ENCODE results near the gene RNF208.

The RNF208 gene

DNA sequence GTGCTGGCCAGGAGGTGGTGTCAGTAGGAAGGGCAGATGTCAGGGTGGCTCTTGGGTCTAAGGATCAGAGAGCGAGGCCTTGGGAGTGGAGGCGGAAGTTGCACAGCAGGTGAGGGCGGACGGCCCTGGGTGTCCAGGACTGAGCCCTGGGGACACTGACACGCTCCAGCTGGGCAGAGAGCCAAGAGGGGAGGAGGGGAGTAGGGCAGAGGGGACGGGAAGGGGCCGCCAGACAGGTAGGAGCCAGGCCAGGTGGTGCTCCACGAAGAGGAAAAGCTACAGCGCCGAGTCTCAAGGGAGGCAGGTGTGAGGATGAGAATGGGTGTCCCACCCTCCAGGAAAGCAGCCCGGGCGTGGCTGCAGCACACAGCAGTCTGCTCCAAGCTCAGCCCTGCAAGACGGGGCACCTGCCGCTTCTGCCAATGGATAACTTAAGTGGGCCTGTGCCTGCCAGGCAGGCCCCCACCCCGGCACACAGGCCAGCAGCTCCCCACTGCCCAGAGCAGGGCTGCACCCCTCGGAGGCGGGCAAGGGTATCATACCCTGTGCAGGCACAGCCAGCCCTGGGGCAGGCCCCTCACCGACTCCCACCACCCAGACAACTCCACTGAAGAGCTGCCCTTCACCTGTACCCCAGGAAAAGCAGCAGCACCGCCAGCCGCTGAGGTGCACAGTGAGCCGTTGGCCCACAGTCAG lies 26.4 kb downstream of the RNF208 start (continued):
- TF ChIP-seq, protein P1, sequence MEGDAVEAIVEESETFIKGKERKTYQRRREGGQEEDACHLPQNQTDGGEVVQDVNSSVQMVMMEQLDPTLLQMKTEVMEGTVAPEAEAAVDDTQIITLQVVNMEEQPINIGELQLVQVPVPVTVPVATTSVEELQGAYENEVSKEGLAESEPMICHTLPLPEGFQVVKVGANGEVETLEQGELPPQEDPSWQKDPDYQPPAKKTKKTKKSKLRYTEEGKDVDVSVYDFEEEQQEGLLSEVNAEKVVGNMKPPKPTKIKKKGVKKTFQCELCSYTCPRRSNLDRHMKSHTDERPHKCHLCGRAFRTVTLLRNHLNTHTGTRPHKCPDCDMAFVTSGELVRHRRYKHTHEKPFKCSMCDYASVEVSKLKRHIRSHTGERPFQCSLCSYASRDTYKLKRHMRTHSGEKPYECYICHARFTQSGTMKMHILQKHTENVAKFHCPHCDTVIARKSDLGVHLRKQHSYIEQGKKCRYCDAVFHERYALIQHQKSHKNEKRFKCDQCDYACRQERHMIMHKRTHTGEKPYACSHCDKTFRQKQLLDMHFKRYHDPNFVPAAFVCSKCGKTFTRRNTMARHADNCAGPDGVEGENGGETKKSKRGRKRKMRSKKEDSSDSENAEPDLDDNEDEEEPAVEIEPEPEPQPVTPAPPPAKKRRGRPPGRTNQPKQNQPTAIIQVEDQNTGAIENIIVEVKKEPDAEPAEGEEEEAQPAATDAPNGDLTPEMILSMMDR (tag by site-specific recombination; IDR thresholded peaks at IDR 0.05): no peak
- TF ChIP-seq ZNF585B (tag by site-specific recombination; IDR thresholded peaks at IDR 0.05) (no peak), BCL11B (tag by site-specific recombination; IDR thresholded peaks at IDR 0.05; ENCODE audit: low read depth) (peak; percentile 66; the same call in 1 of the 2 replicates), EGR2 (tag by site-specific recombination; IDR thresholded peaks at IDR 0.05; ENCODE audit: low read depth) (peak; percentile 35; the same call in 1 of the 2 replicates), ZNF549 (tag by site-specific recombination; IDR thresholded peaks at IDR 0.05) (no peak), ZIC2 (tag by site-specific recombination; IDR thresholded peaks at IDR 0.05) (peak; percentile 77), ZNF596 (tag by site-specific recombination; IDR thresholded peaks at IDR 0.05) (no peak), ZBTB21 (tag by site-specific recombination; IDR thresholded peaks at IDR 0.05) (no peak), ZNF221 (tag by site-specific recombination; IDR thresholded peaks at IDR 0.05; ENCODE audit: borderline replicate concordance) (no peak), ZNF341 (tag by site-specific recombination; IDR thresholded peaks at IDR 0.05; ENCODE audit: low read depth) (no peak), ZNF157 (tag by site-specific recombination; IDR thresholded peaks at IDR 0.05) (no peak), ZNF501 (tag by site-specific recombination; IDR thresholded peaks at IDR 0.05) (no peak), ZNF248 (tag by site-specific recombination; IDR thresholded peaks at IDR 0.05) (no peak), YY2 (tag by site-specific recombination; IDR thresholded peaks at IDR 0.05) (no peak), ZNF837 (tag by site-specific recombination; IDR thresholded peaks at IDR 0.05) (no peak)
- TF ChIP-seq, protein P2, sequence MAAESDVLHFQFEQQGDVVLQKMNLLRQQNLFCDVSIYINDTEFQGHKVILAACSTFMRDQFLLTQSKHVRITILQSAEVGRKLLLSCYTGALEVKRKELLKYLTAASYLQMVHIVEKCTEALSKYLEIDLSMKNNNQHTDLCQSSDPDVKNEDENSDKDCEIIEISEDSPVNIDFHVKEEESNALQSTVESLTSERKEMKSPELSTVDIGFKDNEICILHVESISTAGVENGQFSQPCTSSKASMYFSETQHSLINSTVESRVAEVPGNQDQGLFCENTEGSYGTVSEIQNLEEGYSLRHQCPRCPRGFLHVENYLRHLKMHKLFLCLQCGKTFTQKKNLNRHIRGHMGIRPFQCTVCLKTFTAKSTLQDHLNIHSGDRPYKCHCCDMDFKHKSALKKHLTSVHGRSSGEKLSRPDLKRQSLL (tag by site-specific recombination; IDR thresholded peaks at IDR 0.05): no peak
- TF ChIP-seq, protein P3, sequence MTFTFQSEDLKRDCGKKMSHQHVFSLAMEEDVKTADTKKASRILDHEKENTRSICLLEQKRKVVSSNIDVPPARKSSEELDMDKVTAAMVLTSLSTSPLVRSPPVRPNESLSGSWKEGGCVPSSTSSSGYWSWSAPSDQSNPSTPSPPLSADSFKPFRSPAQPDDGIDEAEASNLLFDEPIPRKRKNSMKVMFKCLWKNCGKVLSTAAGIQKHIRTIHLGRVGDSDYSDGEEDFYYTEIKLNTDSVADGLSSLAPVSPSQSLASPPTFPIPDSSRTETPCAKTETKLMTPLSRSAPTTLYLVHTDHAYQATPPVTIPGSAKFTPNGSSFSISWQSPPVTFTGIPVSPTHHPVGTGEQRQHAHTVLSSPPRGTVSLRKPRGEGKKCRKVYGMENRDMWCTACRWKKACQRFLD (tag by site-specific recombination; IDR thresholded peaks at IDR 0.05): no peak
- TF ChIP-seq, protein P4, sequence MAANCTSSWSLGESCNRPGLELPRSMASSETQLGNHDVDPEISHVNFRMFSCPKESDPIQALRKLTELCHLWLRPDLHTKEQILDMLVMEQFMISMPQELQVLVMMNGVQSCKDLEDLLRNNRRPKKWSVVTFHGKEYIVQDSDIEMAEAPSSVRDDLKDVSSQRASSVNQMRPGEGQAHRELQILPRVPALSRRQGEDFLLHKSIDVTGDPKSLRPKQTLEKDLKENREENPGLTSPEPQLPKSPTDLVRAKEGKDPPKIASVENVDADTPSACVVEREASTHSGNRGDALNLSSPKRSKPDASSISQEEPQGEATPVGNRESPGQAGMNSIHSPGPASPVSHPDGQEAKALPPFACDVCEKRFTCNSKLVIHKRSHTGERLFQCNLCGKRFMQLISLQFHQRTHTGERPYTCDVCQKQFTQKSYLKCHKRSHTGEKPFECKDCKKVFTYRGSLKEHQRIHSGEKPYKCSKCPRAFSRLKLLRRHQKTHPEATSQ (tag by site-specific recombination; IDR thresholded peaks at IDR 0.05): no peak
- TF ChIP-seq, protein P5, sequence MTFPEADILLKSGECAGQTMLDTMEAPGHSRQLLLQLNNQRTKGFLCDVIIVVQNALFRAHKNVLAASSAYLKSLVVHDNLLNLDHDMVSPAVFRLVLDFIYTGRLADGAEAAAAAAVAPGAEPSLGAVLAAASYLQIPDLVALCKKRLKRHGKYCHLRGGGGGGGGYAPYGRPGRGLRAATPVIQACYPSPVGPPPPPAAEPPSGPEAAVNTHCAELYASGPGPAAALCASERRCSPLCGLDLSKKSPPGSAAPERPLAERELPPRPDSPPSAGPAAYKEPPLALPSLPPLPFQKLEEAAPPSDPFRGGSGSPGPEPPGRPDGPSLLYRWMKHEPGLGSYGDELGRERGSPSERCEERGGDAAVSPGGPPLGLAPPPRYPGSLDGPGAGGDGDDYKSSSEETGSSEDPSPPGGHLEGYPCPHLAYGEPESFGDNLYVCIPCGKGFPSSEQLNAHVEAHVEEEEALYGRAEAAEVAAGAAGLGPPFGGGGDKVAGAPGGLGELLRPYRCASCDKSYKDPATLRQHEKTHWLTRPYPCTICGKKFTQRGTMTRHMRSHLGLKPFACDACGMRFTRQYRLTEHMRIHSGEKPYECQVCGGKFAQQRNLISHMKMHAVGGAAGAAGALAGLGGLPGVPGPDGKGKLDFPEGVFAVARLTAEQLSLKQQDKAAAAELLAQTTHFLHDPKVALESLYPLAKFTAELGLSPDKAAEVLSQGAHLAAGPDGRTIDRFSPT (tag by site-specific recombination; IDR thresholded peaks at IDR 0.05): peak; percentile 28; the same call in 1 of the 2 replicates
- TF ChIP-seq, protein P6, sequence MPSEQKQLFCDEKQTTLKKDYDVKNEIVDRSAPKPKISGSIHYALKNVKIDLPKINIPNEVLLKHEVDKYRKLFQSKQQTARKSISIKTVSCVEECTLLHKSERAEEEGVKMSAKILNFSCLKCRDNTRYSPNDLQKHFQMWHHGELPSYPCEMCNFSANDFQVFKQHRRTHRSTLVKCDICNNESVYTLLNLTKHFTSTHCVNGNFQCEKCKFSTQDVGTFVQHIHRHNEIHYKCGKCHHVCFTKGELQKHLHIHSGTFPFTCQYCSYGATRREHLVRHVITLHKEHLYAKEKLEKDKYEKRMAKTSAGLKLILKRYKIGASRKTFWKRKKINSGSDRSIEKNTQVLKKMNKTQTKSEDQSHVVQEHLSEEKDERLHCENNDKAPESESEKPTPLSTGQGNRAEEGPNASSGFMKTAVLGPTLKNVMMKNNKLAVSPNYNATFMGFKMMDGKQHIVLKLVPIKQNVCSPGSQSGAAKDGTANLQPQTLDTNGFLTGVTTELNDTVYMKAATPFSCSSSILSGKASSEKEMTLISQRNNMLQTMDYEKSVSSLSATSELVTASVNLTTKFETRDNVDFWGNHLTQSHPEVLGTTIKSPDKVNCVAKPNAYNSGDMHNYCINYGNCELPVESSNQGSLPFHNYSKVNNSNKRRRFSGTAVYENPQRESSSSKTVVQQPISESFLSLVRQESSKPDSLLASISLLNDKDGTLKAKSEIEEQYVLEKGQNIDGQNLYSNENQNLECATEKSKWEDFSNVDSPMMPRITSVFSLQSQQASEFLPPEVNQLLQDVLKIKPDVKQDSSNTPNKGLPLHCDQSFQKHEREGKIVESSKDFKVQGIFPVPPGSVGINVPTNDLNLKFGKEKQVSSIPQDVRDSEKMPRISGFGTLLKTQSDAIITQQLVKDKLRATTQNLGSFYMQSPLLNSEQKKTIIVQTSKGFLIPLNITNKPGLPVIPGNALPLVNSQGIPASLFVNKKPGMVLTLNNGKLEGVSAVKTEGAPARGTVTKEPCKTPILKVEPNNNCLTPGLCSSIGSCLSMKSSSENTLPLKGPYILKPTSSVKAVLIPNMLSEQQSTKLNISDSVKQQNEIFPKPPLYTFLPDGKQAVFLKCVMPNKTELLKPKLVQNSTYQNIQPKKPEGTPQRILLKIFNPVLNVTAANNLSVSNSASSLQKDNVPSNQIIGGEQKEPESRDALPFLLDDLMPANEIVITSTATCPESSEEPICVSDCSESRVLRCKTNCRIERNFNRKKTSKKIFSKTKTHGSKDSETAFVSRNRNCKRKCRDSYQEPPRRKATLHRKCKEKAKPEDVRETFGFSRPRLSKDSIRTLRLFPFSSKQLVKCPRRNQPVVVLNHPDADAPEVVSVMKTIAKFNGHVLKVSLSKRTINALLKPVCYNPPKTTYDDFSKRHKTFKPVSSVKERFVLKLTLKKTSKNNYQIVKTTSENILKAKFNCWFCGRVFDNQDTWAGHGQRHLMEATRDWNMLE (tag by site-specific recombination; conservative IDR thresholded peaks at IDR 0.05; ENCODE audit: low read depth): no peak
- TF ChIP-seq, protein P7, sequence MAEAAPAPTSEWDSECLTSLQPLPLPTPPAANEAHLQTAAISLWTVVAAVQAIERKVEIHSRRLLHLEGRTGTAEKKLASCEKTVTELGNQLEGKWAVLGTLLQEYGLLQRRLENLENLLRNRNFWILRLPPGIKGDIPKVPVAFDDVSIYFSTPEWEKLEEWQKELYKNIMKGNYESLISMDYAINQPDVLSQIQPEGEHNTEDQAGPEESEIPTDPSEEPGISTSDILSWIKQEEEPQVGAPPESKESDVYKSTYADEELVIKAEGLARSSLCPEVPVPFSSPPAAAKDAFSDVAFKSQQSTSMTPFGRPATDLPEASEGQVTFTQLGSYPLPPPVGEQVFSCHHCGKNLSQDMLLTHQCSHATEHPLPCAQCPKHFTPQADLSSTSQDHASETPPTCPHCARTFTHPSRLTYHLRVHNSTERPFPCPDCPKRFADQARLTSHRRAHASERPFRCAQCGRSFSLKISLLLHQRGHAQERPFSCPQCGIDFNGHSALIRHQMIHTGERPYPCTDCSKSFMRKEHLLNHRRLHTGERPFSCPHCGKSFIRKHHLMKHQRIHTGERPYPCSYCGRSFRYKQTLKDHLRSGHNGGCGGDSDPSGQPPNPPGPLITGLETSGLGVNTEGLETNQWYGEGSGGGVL (tag by site-specific recombination; IDR thresholded peaks at IDR 0.05): no peak
- TF ChIP-seq, protein P8, sequence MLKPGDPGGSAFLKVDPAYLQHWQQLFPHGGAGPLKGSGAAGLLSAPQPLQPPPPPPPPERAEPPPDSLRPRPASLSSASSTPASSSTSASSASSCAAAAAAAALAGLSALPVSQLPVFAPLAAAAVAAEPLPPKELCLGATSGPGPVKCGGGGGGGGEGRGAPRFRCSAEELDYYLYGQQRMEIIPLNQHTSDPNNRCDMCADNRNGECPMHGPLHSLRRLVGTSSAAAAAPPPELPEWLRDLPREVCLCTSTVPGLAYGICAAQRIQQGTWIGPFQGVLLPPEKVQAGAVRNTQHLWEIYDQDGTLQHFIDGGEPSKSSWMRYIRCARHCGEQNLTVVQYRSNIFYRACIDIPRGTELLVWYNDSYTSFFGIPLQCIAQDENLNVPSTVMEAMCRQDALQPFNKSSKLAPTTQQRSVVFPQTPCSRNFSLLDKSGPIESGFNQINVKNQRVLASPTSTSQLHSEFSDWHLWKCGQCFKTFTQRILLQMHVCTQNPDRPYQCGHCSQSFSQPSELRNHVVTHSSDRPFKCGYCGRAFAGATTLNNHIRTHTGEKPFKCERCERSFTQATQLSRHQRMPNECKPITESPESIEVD (tag by site-specific recombination; IDR thresholded peaks at IDR 0.05): no peak

Measured in HEK293 (cell line).